Gastroesophageal sphincter (tissue), 3 donors: Measurements from ENCODE around the gene AIMP1.

Experiments
- CTCF ChIP-seq, 4 experiments: fragments of 200-600 bp in 2 of 4; fragments of 450-650 bp in 2 of 4; sonication (generic) in 1 of 4; IDR thresholded peaks; one replicate each; pipeline ENCODE4 v1.5.1; 2017 to 2019; ENCODE audit warnings: antibody characterized with exemption in 4 of 4, mild to moderate bottlenecking in 2 of 4, moderate library complexity in 2 of 4
- EP300 ChIP-seq: sonication (generic); formaldehyde crosslinking; IDR thresholded peaks from one replicate; pipeline ENCODE4 v1.6.1; 2017; ENCODE audit warnings: antibody characterized with exemption, mild to moderate bottlenecking
- POLR2A ChIP-seq, 2 donors: fragments of 450-650 bp; IDR thresholded peaks; one replicate each; pipeline ENCODE4 v1.6.1; 2017; ENCODE audit warnings: antibody characterized with exemption in 2 of 2, mild to moderate bottlenecking in 2 of 2, moderate library complexity in 1 of 2

GRCh38 chr4:106370214-106370613 is 53.9 kb downstream of the AIMP1 start:
- TF ChIP-seq CTCF (IDR thresholded peaks at IDR 0.05) (no peak), EP300 (no peak), POLR2A (IDR thresholded peaks at IDR 0.05) (no peak)
